Cardiac fibroblast (primary cell): ENCODE measurements around the gene SNRPE.
A peak's percentile ranks its signal among the peaks of the same experiment; 100 is the strongest.

Source experiments
- DNase-seq, 2 donors: peaks; one replicate each; pipeline versions ENCODE4 v3.0.0 to v3.0.0-alpha.2; 2010; ENCODE audit warnings: low read depth in 2 of 2
- H3K4me3 ChIP-seq, 2 donors: replicated peaks in 1 of 2; 1 replicate in 1 of 2; 2 replicates in 1 of 2; pipeline ENCODE4 v1.5.1; 2011; ENCODE audit warnings: low read depth in 2 of 2, low read length in 2 of 2, mild to moderate bottlenecking in 2 of 2, moderate library complexity in 1 of 2
- TF ChIP-seq, protein P1 (sequence below): IDR thresholded peaks from one replicate; pipeline ENCODE4 v1.5.1; 2011; ENCODE audit warnings: low read depth, mild to moderate bottlenecking, low read length, inconsistent platforms

SNRPE gene

GRCh38 chr1:203911806-203912205, 50.4 kb downstream of the SNRPE start:
- H3K4me3 ChIP-seq: no peak overlapping the region
- TF ChIP-seq, protein P1, sequence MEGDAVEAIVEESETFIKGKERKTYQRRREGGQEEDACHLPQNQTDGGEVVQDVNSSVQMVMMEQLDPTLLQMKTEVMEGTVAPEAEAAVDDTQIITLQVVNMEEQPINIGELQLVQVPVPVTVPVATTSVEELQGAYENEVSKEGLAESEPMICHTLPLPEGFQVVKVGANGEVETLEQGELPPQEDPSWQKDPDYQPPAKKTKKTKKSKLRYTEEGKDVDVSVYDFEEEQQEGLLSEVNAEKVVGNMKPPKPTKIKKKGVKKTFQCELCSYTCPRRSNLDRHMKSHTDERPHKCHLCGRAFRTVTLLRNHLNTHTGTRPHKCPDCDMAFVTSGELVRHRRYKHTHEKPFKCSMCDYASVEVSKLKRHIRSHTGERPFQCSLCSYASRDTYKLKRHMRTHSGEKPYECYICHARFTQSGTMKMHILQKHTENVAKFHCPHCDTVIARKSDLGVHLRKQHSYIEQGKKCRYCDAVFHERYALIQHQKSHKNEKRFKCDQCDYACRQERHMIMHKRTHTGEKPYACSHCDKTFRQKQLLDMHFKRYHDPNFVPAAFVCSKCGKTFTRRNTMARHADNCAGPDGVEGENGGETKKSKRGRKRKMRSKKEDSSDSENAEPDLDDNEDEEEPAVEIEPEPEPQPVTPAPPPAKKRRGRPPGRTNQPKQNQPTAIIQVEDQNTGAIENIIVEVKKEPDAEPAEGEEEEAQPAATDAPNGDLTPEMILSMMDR: no peak
- DNase-seq: peak in 1 of 2 donors; percentile 33

GRCh38 chr1:203913073-203913521, 51.7 kb downstream of the SNRPE start:
- DNase-seq: no peak
- H3K4me3 ChIP-seq: no peak overlapping the region
- TF ChIP-seq, protein P1: no peak

- TF ChIP-seq, protein P1: no peak
Observed at GRCh38 chr1:203914292-203914691, 52.9 kb downstream of the SNRPE start.

DNA sequence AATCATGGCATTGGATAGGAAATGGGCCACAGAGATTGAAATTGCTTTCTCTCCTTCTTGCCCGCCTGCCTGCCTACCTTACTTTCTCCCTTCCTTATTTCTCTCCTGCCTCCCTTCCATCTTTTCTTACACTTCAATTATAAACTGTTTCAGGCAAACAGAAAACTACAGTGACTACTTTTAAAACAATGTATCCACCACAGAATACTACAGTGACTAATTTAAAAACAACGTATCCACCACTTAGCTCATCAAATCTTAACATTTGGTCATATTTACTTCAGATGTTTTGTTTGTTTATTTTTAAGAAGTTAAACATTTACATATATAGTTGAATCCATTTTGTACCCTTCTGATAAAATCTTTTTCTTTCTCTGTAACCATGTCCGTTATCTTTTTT, 54.4 kb downstream of the SNRPE start:
- TF ChIP-seq, protein P1: no peak
- peak in 1 of 2 donors; percentile 75 for DNase-seq
- no peak overlapping the region for H3K4me3 ChIP-seq

More at GRCh38 chr1:203914292-203914691, 52.9 kb downstream of the SNRPE start:
- DNase-seq: no peak
- H3K4me3 ChIP-seq: no peak overlapping the region

DNA sequence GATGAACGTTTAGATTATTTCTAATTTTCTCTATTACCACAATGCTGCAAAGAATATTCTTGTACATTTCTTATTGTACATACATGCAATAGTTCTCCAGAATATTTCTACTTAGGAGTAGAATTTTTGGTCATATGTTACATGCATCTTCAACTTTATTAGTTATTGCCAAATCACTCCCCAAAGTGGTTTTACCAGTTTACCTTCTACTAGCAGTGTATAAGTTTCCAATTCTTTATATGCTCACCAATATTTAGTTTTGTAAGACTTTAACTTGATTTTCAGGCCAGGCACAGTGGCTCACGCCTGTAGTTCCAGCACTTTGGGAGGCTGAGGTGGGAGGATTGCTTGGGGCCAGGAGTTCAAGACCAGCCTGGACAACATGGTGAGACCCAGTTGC, 55.4 kb downstream of the SNRPE start:
- TF ChIP-seq, protein P1: no peak
- H3K4me3 ChIP-seq: no peak overlapping the region
- no peak for DNase-seq
